HG02623 (cell line): Measurements from ENCODE around the gene AQP1.

Experiments used
- ATAC-seq: cut with Tn5 transposase; IDR thresholded peaks from one replicate; pipeline ENCODE4 v1.9.1; 2021; ENCODE audit warnings: moderate library complexity; ENCODE audit not compliant: unreplicated experiment

The AQP1 gene

GRCh38 chr7:30918676-30919075 lies 7.0 kb downstream of the AQP1 start:
- no peak for ATAC-seq

GRCh38 chr7:30920021-30920583 lies 8.4 kb downstream of the AQP1 start:
- ATAC-seq = no peak

GRCh38 chr7:30920584-30921539 lies 9.2 kb downstream of the AQP1 start:
- no peak for ATAC-seq

- ATAC-seq = no peak
Observed at GRCh38 chr7:30921540-30922401, 10.1 kb downstream of the AQP1 start.

GRCh38 chr7:30922596-30922995 lies 10.9 kb downstream of the AQP1 start:
- ATAC-seq = no peak

- no peak for ATAC-seq
Observed at GRCh38 chr7:30923009-30923773, 11.5 kb downstream of the AQP1 start.

- no peak for ATAC-seq
Observed at GRCh38 chr7:30923774-30924413, 12.2 kb downstream of the AQP1 start.

GRCh38 chr7:30924624-30925023 lies 13.0 kb downstream of the AQP1 start:
- ATAC-seq = no peak

GRCh38 chr7:30925117-30925516 lies 13.5 kb downstream of the AQP1 start:
- ATAC-seq = no peak

GRCh38 chr7:30925913-30926312 lies 14.3 kb downstream of the AQP1 start:
- no peak for ATAC-seq

GRCh38 chr7:30926313-30926712 lies 14.7 kb downstream of the AQP1 start:
- ATAC-seq = no peak

GRCh38 chr7:30927040-30927439 lies 15.4 kb downstream of the AQP1 start:
- no peak for ATAC-seq

- ATAC-seq = no peak
Observed at GRCh38 chr7:30927559-30927958, 15.9 kb downstream of the AQP1 start.

- ATAC-seq = no peak
Observed at GRCh38 chr7:30928254-30928872, 16.7 kb downstream of the AQP1 start.

GRCh38 chr7:30929686-30930085 lies 18.0 kb downstream of the AQP1 start:
- ATAC-seq = no peak

GRCh38 chr7:30930621-30931020 lies 19.0 kb downstream of the AQP1 start:
- ATAC-seq = no peak

GRCh38 chr7:30931161-30931928 lies 19.7 kb downstream of the AQP1 start:
- no peak for ATAC-seq

GRCh38 chr7:30931929-30932540 lies 20.4 kb downstream of the AQP1 start:
- no peak for ATAC-seq

GRCh38 chr7:30932562-30932961 lies 20.9 kb downstream of the AQP1 start:
- no peak for ATAC-seq
